ENCODE results near the gene TP53BP2.
"Not testable (repeated sequence)": the region's sequence is repeated elsewhere in the genome, so short reads cannot be mapped to it uniquely, and the experiment has no call there.

TP53BP2 gene, protein sequence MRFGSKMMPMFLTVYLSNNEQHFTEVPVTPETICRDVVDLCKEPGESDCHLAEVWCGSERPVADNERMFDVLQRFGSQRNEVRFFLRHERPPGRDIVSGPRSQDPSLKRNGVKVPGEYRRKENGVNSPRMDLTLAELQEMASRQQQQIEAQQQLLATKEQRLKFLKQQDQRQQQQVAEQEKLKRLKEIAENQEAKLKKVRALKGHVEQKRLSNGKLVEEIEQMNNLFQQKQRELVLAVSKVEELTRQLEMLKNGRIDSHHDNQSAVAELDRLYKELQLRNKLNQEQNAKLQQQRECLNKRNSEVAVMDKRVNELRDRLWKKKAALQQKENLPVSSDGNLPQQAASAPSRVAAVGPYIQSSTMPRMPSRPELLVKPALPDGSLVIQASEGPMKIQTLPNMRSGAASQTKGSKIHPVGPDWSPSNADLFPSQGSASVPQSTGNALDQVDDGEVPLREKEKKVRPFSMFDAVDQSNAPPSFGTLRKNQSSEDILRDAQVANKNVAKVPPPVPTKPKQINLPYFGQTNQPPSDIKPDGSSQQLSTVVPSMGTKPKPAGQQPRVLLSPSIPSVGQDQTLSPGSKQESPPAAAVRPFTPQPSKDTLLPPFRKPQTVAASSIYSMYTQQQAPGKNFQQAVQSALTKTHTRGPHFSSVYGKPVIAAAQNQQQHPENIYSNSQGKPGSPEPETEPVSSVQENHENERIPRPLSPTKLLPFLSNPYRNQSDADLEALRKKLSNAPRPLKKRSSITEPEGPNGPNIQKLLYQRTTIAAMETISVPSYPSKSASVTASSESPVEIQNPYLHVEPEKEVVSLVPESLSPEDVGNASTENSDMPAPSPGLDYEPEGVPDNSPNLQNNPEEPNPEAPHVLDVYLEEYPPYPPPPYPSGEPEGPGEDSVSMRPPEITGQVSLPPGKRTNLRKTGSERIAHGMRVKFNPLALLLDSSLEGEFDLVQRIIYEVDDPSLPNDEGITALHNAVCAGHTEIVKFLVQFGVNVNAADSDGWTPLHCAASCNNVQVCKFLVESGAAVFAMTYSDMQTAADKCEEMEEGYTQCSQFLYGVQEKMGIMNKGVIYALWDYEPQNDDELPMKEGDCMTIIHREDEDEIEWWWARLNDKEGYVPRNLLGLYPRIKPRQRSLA

DNA sequence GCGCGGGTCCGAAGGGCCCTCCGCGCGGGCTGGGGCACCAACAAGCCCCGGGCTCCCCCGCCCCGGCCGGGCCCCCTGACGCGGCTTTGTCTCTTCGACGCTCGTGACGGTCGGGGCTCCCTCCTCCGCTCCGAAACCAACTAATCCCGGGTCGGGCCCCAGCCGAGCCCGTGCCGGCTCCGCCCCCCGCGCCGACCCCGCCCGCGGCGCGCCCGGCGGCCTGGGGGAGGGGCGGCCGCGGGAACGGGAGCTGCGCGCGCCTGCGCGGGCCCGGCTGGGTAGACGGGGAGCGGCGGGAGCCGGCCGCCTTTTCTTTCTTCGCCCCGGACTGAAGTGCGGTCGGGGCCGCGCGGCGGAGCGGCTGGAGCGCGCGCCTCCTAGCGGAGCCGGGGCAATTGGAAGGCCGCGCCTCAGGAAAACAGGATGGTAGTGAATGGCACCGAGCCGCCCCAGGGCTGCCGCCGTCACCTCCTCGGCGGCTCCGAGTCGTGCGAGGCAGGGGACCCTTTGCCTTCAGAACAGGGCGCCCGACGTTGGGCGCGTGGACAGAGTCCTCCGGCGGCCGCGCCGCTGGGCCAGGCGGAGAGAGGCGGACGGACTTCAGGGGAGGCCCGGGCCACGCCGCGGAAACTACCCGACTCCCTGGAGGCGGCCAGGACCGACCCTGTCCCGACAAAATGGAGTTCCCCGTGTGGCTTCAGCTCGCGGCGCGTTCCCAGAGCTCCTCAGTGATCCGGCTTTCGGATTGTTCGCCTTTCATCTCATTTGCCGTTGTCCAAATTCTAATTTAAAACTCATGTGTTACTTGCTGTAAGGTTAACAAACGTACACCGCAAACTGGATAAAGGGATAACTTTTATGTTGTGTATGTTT lies at the start of gene TP53BP2:
Gene TP53BP2 (minus strand): TSS at position 138 of the 873 bp plus-strand sequence. CDS start 267 bp downstream, outside the sequence.
- DNase-seq (ENCODE audit: low read depth in 2 of 3, low spot score in 1 of 3): peak; percentile 63 to 79 (median 66)

DNA sequence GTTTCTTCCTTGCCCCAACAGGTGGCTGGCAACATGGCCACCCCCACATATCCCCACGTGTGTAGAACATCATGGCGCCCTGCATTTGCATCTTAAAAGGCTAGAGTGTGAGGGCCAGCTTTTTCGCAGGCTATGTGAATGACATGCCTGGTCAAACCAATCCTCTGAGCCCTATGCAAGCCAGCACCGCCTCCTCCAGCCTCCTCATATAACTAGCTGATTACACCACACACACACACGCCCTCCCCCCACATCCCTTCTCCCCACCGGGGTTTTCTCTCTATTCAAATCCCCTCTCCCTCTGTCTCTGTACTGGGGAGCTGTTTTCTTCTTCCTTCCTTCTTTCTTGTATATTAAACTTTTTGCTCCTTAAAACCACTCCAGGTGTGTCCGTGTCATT lies 44.7 kb upstream of the TP53BP2 start:
- DNase-seq (ENCODE audit: low read depth in 2 of 3, low spot score in 1 of 3): not testable (repeated sequence)

DNA sequence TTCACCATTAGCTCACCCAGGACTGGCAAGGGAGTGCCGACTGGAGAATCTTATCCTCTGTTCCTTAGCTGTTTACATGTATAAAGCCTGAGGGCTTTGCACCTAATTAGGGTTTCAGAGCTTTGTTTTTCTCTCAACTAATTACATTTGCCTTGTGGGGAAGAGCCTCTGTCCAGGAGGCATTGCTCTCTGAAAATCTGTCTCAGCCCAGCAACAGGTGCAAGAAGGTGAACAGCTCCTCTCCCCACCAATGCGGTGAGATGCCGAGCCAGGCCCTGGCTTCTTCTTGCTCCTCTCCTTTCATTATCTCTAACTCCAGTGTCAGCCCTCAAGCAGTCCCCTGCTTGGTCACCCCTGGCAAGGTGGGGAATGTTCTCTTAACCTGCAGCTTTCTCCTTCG lies 43.6 kb upstream of the TP53BP2 start:
- DNase-seq (ENCODE audit: low read depth in 2 of 3, low spot score in 1 of 3): not testable (repeated sequence)

DNA sequence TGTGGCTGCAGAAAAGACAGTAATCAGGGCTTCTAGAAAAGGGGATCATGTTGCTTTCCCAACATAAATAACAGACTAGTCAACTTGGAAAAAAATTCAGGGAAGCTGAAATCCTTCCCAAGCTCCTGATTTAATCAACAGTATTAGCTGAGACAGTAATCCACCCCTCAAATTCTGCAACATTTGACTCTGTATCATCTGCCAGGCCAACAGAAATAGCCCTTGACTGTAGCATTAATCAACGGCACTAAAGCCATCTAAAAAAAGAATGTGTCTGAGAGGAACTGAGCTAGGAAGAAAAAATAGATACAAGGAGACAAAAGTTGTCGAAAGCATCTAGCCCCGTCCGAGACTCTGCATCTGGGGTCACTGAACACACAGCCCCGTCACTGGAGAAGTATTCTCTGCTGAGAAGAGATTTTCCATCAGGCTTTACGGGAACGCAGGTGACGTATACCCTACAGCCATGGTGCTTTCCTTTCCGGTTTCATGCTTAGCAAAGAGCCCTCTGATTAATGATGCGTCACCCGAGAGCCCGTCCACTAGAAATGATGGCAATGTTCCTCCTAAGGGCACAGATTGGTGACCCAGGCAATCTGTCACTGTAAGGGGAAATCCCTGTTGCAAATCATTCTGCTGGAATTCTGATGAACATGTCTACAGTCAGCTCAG lies 42.1 kb upstream of the TP53BP2 start:
- no peak for DNase-seq (ENCODE audit: low read depth in 2 of 3, low spot score in 1 of 3)

DNA sequence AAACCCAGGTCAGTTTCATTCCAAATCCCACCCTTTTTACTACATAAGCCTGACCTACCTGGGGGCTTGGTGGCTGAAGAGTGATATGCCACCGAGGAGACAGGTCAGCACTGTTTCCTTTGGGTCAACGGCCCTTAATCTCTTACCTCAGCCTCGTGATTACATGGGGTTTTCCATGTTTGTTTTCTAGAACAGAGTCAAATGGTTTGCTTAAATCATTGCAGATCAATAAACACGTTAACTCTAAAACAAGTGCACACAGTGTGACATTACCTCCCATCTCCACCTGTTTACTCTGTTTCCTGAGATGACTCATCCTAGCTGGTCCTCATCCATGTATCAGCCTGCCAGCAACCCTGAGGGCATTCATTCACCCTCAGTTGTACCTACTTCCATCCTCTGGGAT lies 40.8 kb upstream of the TP53BP2 start:
- DNase-seq (ENCODE audit: low read depth in 2 of 3, low spot score in 1 of 3): no peak

DNA sequence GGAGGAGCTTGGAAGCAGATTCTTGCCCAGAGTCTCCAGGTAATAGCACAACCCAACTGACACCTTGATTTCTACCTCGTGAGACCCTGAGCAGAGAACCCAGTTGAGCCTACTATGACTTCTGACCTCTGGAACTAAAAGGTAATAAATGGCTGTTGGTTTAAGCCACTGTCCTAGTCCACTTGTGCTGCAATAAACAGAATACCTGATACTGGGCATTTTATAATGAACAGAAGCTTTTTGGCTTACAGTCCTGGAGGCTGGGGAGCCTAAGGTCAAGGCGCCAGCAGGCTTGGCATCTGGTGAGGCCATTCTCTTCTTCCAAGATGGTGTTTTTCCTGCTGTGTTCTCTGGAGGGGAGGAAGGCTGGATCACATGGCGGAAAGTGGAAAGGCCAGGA lies 39.9 kb upstream of the TP53BP2 start:
- DNase-seq (ENCODE audit: low read depth in 2 of 3, low spot score in 1 of 3): no peak

DNA sequence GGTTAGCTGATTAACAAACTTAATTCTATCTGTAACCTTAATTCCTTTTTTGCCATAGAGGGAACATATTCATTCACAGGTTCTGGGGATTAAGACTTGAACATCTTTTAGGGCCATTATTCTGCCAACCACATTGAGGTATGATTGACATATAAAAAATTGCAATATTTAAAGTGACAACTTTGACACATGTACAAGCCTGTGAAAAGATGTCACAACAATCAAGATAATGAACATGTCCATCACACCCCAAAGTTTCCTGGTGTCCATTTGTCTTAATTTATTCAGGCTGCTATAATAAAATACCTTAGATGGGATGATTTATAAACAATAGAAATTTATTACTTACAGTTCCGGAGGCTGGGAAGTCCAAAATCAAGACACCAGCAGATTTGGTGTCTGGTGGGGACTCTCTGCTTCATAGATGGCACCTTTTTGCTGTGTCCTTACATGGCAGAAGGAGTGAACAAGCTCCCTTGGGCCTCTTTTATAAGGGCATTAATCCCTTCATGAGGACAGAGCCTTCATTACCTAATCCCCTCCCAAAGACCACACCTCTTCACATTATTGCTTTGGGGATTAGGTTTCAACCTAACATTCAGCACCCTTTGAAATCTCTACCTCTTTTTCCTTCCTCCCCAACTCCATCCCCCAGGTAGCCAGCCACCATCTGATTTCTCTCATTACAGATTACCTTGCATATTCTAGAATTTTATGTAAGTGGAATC lies 33.0 kb upstream of the TP53BP2 start:
- DNase-seq (ENCODE audit: low read depth in 2 of 3, low spot score in 1 of 3): no peak

DNA sequence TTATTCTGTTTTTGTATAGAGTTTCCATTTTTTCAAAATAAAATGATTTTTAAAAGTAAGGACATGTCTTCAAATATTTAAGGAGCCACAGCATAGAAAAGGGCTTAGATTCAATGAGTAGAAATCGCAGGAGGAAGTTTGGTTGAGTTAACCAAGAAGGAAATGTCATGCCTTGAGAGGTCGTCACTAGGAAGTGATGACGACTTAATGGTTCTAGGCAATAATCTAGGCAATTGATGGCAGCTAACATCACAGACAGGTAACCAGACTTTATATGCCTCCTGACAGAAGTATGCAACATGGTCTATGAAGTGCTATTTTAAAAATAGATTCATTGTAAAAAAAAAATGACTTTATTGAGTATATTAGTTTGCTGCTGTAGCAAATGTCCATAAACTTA lies 32.1 kb upstream of the TP53BP2 start:
- DNase-seq (ENCODE audit: low read depth in 2 of 3, low spot score in 1 of 3): no peak

DNA sequence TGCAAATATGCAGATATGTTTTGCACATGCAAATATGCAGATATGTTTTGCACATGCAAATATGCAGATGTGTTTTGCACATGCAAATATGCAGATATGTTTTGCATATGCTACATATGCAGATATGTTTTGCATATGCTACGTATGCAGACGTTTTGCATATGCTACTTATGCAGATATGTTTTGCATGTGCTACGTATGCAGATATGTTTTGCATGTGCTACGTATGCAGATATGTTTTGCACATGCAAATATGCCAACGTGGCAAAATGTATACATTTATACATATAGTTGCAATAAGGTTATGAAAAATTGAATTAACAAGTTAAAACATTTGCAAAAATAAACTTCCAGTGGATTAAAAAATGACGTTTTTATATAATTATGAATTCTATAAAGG lies 30.8 kb upstream of the TP53BP2 start:
- DNase-seq (ENCODE audit: low read depth in 2 of 3, low spot score in 1 of 3): no peak

DNA sequence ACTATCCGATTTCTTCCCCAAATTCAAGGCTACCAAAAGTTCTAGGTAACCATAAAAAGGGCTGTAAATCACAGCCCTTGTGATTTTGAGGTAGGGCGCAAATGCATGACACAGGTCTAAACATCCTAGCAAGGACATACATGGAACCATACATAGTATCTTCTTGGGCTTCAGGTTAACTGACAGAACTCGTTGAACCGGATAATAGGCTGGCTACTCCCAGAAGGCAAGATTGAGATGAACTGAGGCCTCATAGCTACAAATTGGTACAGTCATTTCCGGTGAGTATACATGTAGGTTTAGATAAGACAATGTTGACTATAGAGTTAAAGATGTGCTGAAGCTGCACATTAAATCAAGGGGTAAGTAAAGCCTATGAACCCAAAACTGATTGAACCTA lies 27.3 kb upstream of the TP53BP2 start:
- no peak for DNase-seq (ENCODE audit: low read depth in 2 of 3, low spot score in 1 of 3)

DNA sequence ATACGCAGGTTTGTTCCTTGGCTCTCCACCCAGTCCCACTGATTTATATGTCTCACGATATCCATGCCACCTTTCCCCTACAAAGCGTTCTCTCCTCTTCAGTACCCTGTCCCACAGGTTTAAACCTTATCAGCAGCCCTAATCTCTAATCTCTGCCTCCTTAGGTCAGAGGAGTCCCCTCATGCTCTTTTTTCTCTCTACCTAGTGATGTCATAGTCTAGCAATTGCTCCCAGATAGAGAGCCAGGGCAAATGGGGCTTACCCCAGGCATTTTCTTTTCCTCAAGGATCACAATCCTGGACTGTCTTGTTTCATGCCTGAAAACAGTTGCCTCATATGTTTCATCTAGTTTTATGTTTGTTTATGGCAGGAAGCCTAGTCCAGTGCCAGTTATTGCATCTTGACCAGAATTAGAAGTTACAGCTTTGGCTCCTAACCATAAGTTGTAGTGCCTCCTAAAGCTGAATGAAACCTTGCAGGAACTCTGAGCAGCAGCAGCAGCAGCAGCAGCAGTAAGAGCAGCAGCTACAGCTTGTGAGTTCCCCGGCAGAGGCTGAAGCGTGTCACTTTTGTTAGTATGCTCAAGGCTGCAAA lies 26.7 kb upstream of the TP53BP2 start:
- no peak for DNase-seq (ENCODE audit: low read depth in 2 of 3, low spot score in 1 of 3)

DNA sequence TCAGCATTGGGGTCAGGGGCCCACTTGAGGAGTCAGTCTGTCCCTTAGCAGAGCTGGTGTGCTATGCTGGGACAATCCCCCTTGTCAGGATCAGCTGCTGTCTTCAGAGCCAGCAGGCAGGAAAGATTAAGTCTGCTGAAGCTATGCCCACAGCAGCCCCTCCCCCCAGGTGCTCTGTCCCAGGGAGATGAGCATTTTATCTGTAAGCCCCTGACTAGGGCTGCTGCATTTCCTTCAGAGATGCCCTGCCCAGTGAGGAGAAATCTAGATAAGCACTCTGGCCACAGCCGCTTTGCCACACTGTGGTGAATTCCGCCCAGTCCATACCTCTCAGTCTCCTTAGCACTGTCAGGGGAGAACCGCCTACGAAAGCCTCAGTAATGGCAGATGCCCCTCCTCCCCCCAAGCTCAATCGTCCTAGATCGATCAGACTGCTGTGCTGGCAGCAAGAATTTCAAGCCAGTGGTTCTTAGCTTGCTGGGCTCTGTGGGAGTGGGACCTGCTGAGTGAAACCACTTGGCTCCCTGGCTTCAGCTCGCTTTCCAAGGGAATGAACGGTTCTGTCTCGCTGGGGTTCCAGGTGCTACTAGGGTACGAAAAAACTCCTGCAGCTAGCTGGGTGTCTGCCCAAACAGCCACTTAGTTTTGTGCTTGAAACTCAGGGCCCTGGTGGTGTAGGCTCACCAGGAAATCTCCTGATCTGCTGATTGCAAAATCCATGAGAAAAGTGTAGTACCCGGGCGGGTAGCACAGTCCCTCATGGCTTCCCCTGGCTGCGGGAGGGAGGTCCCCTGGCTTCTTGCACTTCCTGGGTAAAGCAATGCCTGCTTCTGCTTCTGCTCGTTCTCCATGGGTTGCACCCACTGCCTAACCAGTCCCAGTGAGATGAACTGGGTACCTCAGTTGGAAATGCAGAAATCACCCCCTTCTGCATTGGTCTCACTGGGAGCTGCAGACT lies 25.1 kb upstream of the TP53BP2 start:
- no peak for DNase-seq (ENCODE audit: low read depth in 2 of 3, low spot score in 1 of 3)

DNA sequence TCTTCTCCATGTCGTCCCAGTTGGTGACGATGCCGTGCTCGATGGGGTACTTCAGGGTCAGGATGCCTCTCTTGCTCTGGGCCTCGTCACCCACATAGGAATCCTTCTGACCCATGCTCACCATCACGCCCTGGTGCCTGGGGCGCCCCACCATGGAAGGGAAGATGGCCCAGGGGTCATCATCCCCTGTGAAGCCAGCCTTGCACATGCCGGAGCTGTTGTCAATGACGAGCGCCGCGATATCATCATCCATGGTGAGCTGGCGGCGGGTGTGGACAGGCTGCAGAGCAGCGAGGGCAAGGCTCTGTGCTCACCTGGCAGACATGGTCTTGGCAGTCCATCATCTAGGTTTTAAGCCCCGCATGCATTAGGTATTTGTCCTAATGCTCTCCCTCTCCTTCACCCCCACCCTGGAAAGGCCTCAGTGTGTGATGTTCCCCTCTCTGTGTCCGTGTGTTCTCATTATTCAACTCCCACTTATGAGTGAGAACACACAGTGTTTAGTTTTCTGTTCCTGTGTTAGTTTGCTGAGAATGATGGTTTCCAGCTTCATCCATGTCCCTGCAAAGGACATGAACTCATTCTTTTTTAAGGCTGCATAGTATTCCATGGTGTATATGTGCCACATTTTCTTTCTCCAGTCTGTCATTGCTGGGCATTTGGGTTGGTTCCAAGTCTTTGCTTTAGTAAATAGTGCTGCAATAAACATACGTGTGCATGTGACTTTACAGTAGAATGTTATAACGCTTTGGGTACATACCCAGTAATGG lies 19.0 kb upstream of the TP53BP2 start:
- not testable (repeated sequence) for DNase-seq (ENCODE audit: low read depth in 2 of 3, low spot score in 1 of 3)

DNA sequence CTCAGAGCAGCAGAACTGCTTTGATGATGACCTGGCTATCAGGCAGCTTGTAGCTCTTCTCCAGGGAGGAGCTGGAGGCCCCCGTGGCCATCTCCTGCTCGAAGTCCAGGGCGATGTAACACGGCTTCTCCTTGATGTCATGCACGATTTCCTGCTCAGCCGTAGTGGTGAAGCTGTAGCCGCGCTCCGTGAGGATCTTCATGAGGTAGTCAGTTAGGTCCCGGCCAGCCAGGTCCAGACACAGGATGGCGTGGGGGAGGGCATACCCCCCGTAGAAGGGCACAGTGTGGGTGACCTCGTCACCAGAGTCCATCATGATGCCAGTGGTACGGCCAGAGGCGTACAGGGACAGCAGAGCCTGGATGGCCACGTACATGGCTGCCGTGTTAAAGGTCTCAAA lies 18.3 kb upstream of the TP53BP2 start:
- no peak for DNase-seq (ENCODE audit: low read depth in 2 of 3, low spot score in 1 of 3)

DNA sequence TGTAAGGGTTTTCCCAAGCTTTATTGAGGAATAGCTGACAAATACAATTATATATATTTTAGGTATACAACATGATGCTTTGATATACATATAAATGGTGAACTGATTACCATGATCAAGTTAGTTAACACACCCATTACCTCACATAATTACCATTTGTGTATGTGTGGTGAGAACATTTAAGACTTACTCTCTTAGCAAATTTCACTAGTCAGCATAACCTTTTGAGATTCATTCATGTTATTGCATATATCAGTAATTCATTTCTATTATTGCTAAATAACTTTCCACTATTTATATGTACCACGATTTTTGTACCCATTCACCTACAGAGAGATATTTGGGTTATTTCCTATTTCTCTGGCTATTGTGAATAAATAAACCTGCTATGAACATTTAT lies 16.2 kb upstream of the TP53BP2 start:
- DNase-seq (ENCODE audit: low read depth in 2 of 3, low spot score in 1 of 3): no peak

DNA sequence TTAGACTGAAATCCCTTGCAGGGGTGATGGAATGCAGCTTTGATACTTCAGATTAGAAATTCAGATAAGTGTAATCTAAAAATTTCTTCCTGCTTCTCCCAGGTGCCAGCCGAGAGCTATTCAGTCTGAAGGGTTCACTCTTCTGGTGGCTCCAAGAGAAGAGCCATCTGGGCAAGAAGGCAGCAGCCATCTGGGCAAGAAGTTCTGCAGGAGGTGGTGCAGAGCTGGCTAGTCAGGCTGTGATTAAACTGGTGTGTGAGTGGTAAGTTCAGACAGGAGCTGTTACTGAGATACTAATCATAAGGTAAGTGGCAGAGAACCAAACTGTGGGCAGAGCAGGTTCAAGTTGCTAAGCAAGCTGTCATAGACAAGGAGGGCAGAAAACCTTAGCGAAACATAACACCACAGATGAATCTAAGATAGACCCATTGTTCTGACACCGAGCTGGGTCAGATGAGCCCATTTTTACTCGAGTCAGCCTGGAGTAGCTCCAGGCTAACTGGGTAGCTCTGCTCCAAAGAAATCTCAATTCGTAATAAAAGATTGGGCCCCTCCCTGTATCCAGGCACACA lies 14.4 kb upstream of the TP53BP2 start:
- DNase-seq (ENCODE audit: low read depth in 2 of 3, low spot score in 1 of 3): no peak

DNA sequence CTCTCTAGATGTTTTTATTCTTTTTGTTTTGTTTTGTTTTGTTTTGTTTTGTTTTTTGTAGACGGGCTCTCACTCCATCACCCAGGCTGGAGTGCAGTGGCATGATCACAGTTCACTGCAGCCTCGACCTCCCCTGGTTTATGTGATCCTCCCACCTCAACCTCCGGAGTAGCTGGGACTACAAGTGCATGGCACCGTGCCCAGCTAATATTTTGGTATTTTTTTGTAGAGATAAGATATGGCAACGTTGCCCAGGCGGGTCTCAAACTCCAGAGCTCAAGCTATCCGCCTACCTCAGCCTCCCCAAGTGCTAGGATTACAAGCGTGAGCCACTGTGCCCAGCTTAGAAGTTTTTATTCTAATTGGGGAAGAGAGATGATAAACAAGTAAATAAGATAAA lies 13.3 kb upstream of the TP53BP2 start:
- no peak for DNase-seq (ENCODE audit: low read depth in 2 of 3, low spot score in 1 of 3)
